ENCODE measurements around the gene RNF40.

RNF40 gene

GRCh38 chr16:30821891-30822290 lies 59.8 kb downstream of the RNF40 start:
- DNase-seq: no peak

Measured in T1000 (cell line).